RWPE2 (cell line): ENCODE measurements around the gene MLST8.

Source experiments
- ATAC-seq: fragments of 200-7000 bp; cut with Tn5 transposase; 3 replicates; pipeline ENCODE4 v1.9.1; 2021; ENCODE audit warnings: low read depth
- DNase-seq: peaks from one replicate; pipeline ENCODE4 v3.0.0-alpha.2; 2020; ENCODE audit warnings: low spot score
- H3K27ac ChIP-seq: fragments of 450-650 bp; 2 replicates; pipeline ENCODE4 v1.5.1; 2017; ENCODE audit warnings: mild to moderate bottlenecking; ENCODE audit not compliant: poor library complexity, severe bottlenecking
- H3K27me3 ChIP-seq: fragments of 250-450 bp; sonication (Bioruptor Pico); 2 replicates; pipeline ENCODE4 v1.5.1; 2021; ENCODE audit warnings: mild to moderate bottlenecking, moderate library complexity; ENCODE audit not compliant: insufficient read depth, poor library complexity, severe bottlenecking
- H3K36me3 ChIP-seq: fragments of 250-450 bp; sonication (Bioruptor Pico); 2 replicates; pipeline ENCODE4 v1.5.1; 2020; ENCODE audit warnings: low read depth, mild to moderate bottlenecking, moderate library complexity
- H3K4me1 ChIP-seq: fragments of 250-450 bp; sonication (Bioruptor Pico); 2 replicates; pipeline ENCODE4 v1.5.1; 2021; ENCODE audit warnings: mild to moderate bottlenecking, moderate library complexity; ENCODE audit not compliant: insufficient read depth, poor library complexity, severe bottlenecking
- H3K4me3 ChIP-seq: fragments of 250-450 bp; sonication (Bioruptor Pico); 2 replicates; pipeline ENCODE4 v1.5.1; 2021; ENCODE audit warnings: mild to moderate bottlenecking, moderate library complexity; ENCODE audit not compliant: severe bottlenecking
- H3K9me3 ChIP-seq: fragments of 250-450 bp; sonication (Bioruptor Pico); 2 replicates; pipeline ENCODE4 v1.5.1; 2021; ENCODE audit warnings: mild to moderate bottlenecking, moderate library complexity; ENCODE audit not compliant: severe bottlenecking
- CTCF ChIP-seq: fragments of 450-650 bp; IDR thresholded peaks from one replicate; pipeline ENCODE4 v1.5.1; 2017; ENCODE audit warnings: mild to moderate bottlenecking, moderate library complexity; ENCODE audit not compliant: poor library complexity, severe bottlenecking

MLST8 gene

GRCh38 chr16:2180461-2180860, 24.8 kb upstream of the MLST8 start:
- H3K4me1 ChIP-seq: peaks cover 5% of the 10 kb centered on the region
- DNase-seq: no peak
- no peaks in the 10 kb centered on the region for H3K27me3 ChIP-seq
- no peaks in the 10 kb centered on the region for H3K9me3 ChIP-seq
- no peak for ATAC-seq
- no peak overlapping the region for H3K27ac ChIP-seq
- no peak for TF ChIP-seq CTCF
- H3K36me3 ChIP-seq: peaks cover 23% of the 10 kb centered on the region
- no peak overlapping the region for H3K4me3 ChIP-seq

DNA sequence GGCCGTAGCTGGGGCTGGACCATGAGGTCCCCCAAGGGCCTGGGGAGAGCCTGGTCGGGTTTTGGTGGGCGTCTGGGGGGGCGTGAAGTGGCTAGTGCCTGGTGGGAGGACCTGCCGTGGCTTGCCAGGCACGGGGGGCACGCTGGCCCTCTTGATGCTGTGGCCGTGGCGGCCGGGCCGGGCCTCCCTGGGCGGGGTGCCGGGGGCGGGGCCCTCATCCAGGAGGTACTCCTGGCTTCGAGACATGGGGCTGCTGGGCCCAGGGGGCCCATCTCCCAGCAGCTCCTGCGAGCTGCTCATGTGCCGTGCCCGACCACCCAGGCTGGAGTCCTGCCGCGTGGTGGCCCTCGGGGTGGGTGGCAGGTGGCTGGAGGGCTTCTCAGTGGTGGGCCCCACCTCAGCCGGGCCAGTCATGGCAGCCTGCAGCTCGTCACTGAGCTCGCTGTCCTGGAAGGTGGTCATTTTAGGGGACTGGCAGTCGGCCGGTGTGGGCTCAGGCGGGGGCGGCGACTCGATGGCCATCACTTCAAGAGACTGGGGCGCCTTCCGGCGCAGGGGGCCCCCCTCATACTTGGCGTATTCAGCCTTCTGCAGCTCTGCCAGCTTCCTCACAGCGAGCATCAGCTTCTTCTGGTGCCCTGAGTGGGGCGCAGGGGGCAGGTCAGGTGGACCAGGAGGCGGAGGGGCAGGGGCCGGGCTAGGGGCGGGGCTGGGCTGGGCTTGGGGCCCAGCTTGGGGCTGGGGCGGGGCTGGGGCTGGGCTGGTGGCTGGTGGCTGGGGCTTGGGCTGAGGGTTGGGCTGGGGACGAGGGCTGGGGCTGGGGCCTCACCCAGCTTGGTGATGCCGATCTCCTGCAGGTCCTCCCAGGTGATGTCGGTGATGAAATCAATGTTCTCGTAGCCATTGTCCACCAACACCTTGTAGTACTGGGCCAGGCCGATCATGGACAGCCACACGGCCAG, 24.0 kb upstream of the MLST8 start:
- DNase-seq (no peak), ATAC-seq (no peak)
- H3K4me3 ChIP-seq: no peak overlapping the region
- no peaks in the 10 kb centered on the region for H3K27me3 ChIP-seq
- peaks cover under 1% of the 10 kb centered on the region for H3K4me1 ChIP-seq
- TF ChIP-seq CTCF: no peak
- H3K36me3 ChIP-seq: peaks cover 15% of the 10 kb centered on the region
- no peak overlapping the region for H3K27ac ChIP-seq
- H3K9me3 ChIP-seq: no peaks in the 10 kb centered on the region

GRCh38 chr16:2181952-2182351, 23.3 kb upstream of the MLST8 start:
- ATAC-seq: no peak
- TF ChIP-seq CTCF: no peak

GRCh38 chr16:2183671-2184070, 21.6 kb upstream of the MLST8 start:
- no peaks in the 10 kb centered on the region for H3K9me3 ChIP-seq
- H3K4me1 ChIP-seq: no peaks in the 10 kb centered on the region
- ATAC-seq: no peak
- H3K36me3 ChIP-seq: no peaks in the 10 kb centered on the region
- TF ChIP-seq CTCF: no peak
- no peak for DNase-seq
- H3K27ac ChIP-seq: no peak overlapping the region
- no peaks in the 10 kb centered on the region for H3K27me3 ChIP-seq
- H3K4me3 ChIP-seq: no peak overlapping the region

More at GRCh38 chr16:2181952-2182351, 23.3 kb upstream of the MLST8 start:
- H3K27ac ChIP-seq: no peak overlapping the region
- peaks cover 12% of the 10 kb centered on the region for H3K36me3 ChIP-seq
- no peak overlapping the region for H3K4me3 ChIP-seq
- no peaks in the 10 kb centered on the region for H3K27me3 ChIP-seq
- H3K4me1 ChIP-seq: no peaks in the 10 kb centered on the region
- DNase-seq: no peak
- H3K9me3 ChIP-seq: no peaks in the 10 kb centered on the region

DNA sequence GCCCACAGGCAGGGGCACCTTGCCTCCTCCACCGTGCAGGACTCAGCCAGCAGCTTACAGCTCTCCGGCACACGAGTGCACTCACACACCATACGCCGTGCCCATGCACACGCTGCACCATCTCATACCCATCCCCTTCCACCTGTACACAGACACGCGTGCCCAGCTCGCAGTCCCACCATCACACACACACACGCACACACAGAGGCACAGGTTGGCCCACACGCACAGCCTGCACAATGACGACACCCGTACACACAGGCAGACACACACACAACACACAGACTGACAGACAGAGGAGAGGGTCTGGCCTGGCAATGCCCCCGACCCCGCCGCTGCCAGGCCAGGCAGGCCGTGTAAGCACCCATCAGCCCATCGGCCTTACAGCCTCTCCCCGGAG, 20.9 kb upstream of the MLST8 start:
- H3K9me3 ChIP-seq: no peaks in the 10 kb centered on the region
- no peak overlapping the region for H3K4me3 ChIP-seq
- no peak for TF ChIP-seq CTCF
- no peaks in the 10 kb centered on the region for H3K27me3 ChIP-seq
- H3K4me1 ChIP-seq: no peaks in the 10 kb centered on the region
- no peaks in the 10 kb centered on the region for H3K36me3 ChIP-seq
- H3K27ac ChIP-seq: no peak overlapping the region
- DNase-seq: no peak
- no peak for ATAC-seq
